ENCODE data around the gene DENND4A.

DENND4A gene

GRCh38 chr15:65824031-65824743 is 32.1 kb upstream of the DENND4A start:
- TF ChIP-seq CTCF (IDR thresholded peaks at IDR 0.05), result peak; percentile 56 to 62
- H3K36me3 ChIP-seq, result no peaks in the 10 kb centered on the region
- no peak overlapping the region for H3K27ac ChIP-seq
- H3K4me3 ChIP-seq, result no peak overlapping the region
- intact Hi-C loops (cut with DNase I; ENCODE audit: low total_unique reads), result no loop called here
- peak in 1 of 2 donors; percentile 60 for DNase-seq
- H3K9me3 ChIP-seq, result no peaks in the 10 kb centered on the region
- no peaks in the 10 kb centered on the region for H3K27me3 ChIP-seq
- peaks cover 0 to 8% (median 0%) of the 10 kb centered on the region in 4 donors for H3K4me1 ChIP-seq

GRCh38 chr15:65822316-65822715 is 30.2 kb upstream of the DENND4A start:
- Histone ChIP-seq H3K27ac (no peak overlapping the region), H3K27me3 (no peaks in the 10 kb centered on the region), H3K4me3 (no peak overlapping the region), H3K4me1 (peaks cover 0 to 8% (median 0%) of the 10 kb centered on the region in 4 donors), H3K9me3 (no peaks in the 10 kb centered on the region), H3K36me3 (no peaks in the 10 kb centered on the region)
- no peak for DNase-seq
- intact Hi-C loops (cut with DNase I; ENCODE audit: low total_unique reads), result no loop called here
- no peak for TF ChIP-seq CTCF (IDR thresholded peaks at IDR 0.05)

- intact Hi-C loops (cut with DNase I; ENCODE audit: low total_unique reads), result no loop called here
- Histone ChIP-seq H3K4me1 (peaks cover 0 to 8% (median 0%) of the 10 kb centered on the region in 4 donors), H3K9me3 (no peaks in the 10 kb centered on the region), H3K27ac (no peak overlapping the region), H3K36me3 (no peaks in the 10 kb centered on the region), H3K27me3 (no peaks in the 10 kb centered on the region), H3K4me3 (no peak overlapping the region)
- TF ChIP-seq CTCF (IDR thresholded peaks at IDR 0.05), result no peak
- no peak for DNase-seq
Observed at GRCh38 chr15:65821070-65821469, 29.0 kb upstream of the DENND4A start.

- intact Hi-C loops (cut with DNase I; ENCODE audit: low total_unique reads), result no loop called here
- H3K4me3 ChIP-seq, result no peak overlapping the region
- no peak overlapping the region for H3K27ac ChIP-seq
- no peaks in the 10 kb centered on the region for H3K27me3 ChIP-seq
- DNase-seq, result no peak
- TF ChIP-seq CTCF (IDR thresholded peaks at IDR 0.05), result no peak
- H3K9me3 ChIP-seq, result no peaks in the 10 kb centered on the region
- H3K36me3 ChIP-seq, result no peaks in the 10 kb centered on the region
- peaks cover 0 to 8% (median 0%) of the 10 kb centered on the region in 4 donors for H3K4me1 ChIP-seq
Observed at GRCh38 chr15:65819563-65819960, 27.5 kb upstream of the DENND4A start.

- Histone ChIP-seq H3K36me3 (no peaks in the 10 kb centered on the region), H3K4me3 (no peak overlapping the region), H3K4me1 (peaks cover 0 to 6% (median 0%) of the 10 kb centered on the region in 4 donors), H3K27me3 (no peaks in the 10 kb centered on the region), H3K9me3 (no peaks in the 10 kb centered on the region), H3K27ac (no peak overlapping the region)
- no peak for TF ChIP-seq CTCF (IDR thresholded peaks at IDR 0.05)
- no peak for DNase-seq
- intact Hi-C loops (cut with DNase I; ENCODE audit: low total_unique reads), result no loop called here
Observed at GRCh38 chr15:65818927-65819562, 27.0 kb upstream of the DENND4A start.
